ENCODE measurements around the gene AHCYL2.

- TF ChIP-seq POLR2A (IDR thresholded peaks at IDR 0.05; ENCODE audit: low read depth, low read length) (no peak), CTCF (IDR thresholded peaks at IDR 0.05; ENCODE audit: extremely low read depth in 1 of 2, insufficient read depth in 1 of 2, low read depth in 1 of 2, low read length in 2 of 2) (no peak), FOS (IDR thresholded peaks at IDR 0.05; ENCODE audit: borderline replicate concordance, insufficient read depth, low read length) (no peak), MAX (IDR thresholded peaks at IDR 0.05; ENCODE audit: insufficient read depth, insufficient read length) (no peak)
Measured at GRCh38 chr7:129401967-129402860, 177.4 kb downstream of the AHCYL2 start.
